ENCODE results near the gene TMED1.

DNA sequence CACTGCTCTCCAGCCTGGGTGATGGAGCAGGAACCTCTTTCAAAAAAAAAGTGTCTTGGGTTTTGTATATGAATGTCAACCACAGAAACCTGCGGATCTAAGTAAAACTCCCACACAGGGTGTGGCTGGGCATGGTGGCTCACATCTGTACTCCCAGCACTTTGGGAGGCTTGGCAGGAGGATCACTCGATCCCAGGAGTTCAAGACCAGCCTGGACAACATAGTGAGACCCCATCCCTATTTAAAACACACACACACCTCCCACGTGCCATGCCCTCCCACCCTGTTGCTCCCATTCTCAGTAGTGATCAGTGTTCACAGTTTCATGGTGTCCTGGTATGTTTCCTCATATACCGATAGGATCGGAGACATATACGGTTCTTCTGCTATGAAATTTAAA, 9.2 kb downstream of the TMED1 start:
- TF ChIP-seq SMAD1 (IDR thresholded peaks at IDR 0.05; ENCODE audit: low read depth, low read length, partially characterized antibody) (no peak), FOXK2 (conservative IDR thresholded peaks at IDR 0.05 in 1 of 2, IDR thresholded peaks at IDR 0.05 in 1 of 2; ENCODE audit: low read depth in 2 of 2) (no peak), NR2F6 (CRISPR knock-in tag; IDR thresholded peaks at IDR 0.05) (no peak)

Measured in K562 (cell line).